ENCODE results near the gene ERCC6. TPM values are rescaled to one million over a fixed set of nuclear protein-coding genes. Genes with fewer than 3 reads are reported as not detected.
A peak's percentile ranks its signal among the peaks of the same experiment; 100 is the strongest.

Gene ERCC6
- total RNA-seq, 3 donors from 2014 or later (not counting 1 experiment from before 2014, with no cell fraction given), result 36.4 to 54.6 (median 52.6) TPM

GRCh38 chr10:49471532-49471931 is 67.4 kb downstream of the ERCC6 start:
- DNase-seq, result no peak
- no peak overlapping the region for H3K4me3 Mint-ChIP-seq
- Histone ChIP-seq H3K4me1 (ENCODE audit: control insufficient read depth, insufficient read depth, low read length) (no peaks in the 10 kb centered on the region), H3K4me3 (ENCODE audit: low read length) (no peak overlapping the region), H3K27me3 (ENCODE audit: control insufficient read depth, insufficient read depth, low read length) (no peaks in the 10 kb centered on the region), H3K27ac (ENCODE audit: low read length) (no peak overlapping the region), H3K9me3 (ENCODE audit: control insufficient read depth, insufficient read depth, low read length) (no peaks in the 10 kb centered on the region), H3K36me3 (ENCODE audit: control insufficient read depth, insufficient read depth, low read length) (peaks cover 62% of the 10 kb centered on the region)
- H3K27me3 Mint-ChIP-seq (ENCODE audit: low read depth in 2 of 2), result no peaks in the 10 kb centered on the region
- no peak for TF ChIP-seq CTCF (IDR thresholded peaks at IDR 0.05)
- intact Hi-C loops (cut with micrococcal nuclease), result no loop called here
- H3K9me3 Mint-ChIP-seq, result no peaks in the 10 kb centered on the region
- no peak for ATAC-seq
- H3K27ac Mint-ChIP-seq, result peak overlapping the region in 1 of 2 donors; percentile 31
- H3K4me1 Mint-ChIP-seq, result no peaks in the 10 kb centered on the region
- WGBS (ENCODE audit: insufficient coverage), result 100% methylated on average over 1 of the region's 3 CpGs
- peaks cover 38% of the 10 kb centered on the region for H3K36me3 Mint-ChIP-seq

GRCh38 chr10:49465736-49466135 is 73.2 kb downstream of the ERCC6 start:
- no peaks in the 10 kb centered on the region for H3K27me3 Mint-ChIP-seq (ENCODE audit: low read depth in 2 of 2)
- DNase-seq (no peak), ATAC-seq (no peak)
- TF ChIP-seq CTCF (IDR thresholded peaks at IDR 0.05), result no peak
- Histone ChIP-seq H3K4me3 (ENCODE audit: low read length) (no peak overlapping the region), H3K9me3 (ENCODE audit: control insufficient read depth, insufficient read depth, low read length) (peaks cover 6% of the 10 kb centered on the region), H3K27ac (ENCODE audit: low read length) (no peak overlapping the region), H3K27me3 (ENCODE audit: control insufficient read depth, insufficient read depth, low read length) (no peaks in the 10 kb centered on the region), H3K36me3 (ENCODE audit: control insufficient read depth, insufficient read depth, low read length) (peaks cover 30% of the 10 kb centered on the region), H3K4me1 (ENCODE audit: control insufficient read depth, insufficient read depth, low read length) (no peaks in the 10 kb centered on the region)
- intact Hi-C loops (cut with micrococcal nuclease), result no loop called here
- H3K27ac Mint-ChIP-seq, result no peak overlapping the region
- H3K4me1 Mint-ChIP-seq, result peaks cover 0 to 8% of the 10 kb centered on the region in 2 donors
- peaks cover 2 to 5% of the 10 kb centered on the region in 2 donors for H3K9me3 Mint-ChIP-seq
- no peak overlapping the region for H3K4me3 Mint-ChIP-seq
- peaks cover 23% of the 10 kb centered on the region for H3K36me3 Mint-ChIP-seq

Other genes starting within 250 kb of the ERCC6 start
- gene C10orf71, start 240.0 kb downstream of the ERCC6 start, total RNA-seq, result not detected
- not detected for gene DRGX, start 143.0 kb downstream of the ERCC6 start, total RNA-seq
- gene SLC18A3, start 71.2 kb upstream of the ERCC6 start, total RNA-seq, result not detected
- not detected for gene CHAT, start 74.9 kb upstream of the ERCC6 start, total RNA-seq
- gene C10orf53, start 140.5 kb upstream of the ERCC6 start, total RNA-seq, result not detected
- gene OGDHL, start 223.2 kb upstream of the ERCC6 start, total RNA-seq, result not detected

Data from natural killer cell (primary cell).